Measurements from ENCODE around the gene GAMT.

GAMT gene

GRCh38 chr19:1383312-1384084, 17.8 kb downstream of the GAMT start, which contains the start of gene NDUFS7:
NDUFS7 (plus strand) TSS chr19:1383907; CDS start chr19:1383927, 20 bp downstream.
- peak; percentile 85 to 94 (median 88) for DNase-seq

GRCh38 chr19:1383017-1383311, 18.4 kb downstream of the GAMT start:
- DNase-seq, result no peak

- DNase-seq, result no peak
Observed at GRCh38 chr19:1382250-1382649, 19.1 kb downstream of the GAMT start.

- DNase-seq, result no peak
Observed at GRCh38 chr19:1379961-1380489, 21.3 kb downstream of the GAMT start.

GRCh38 chr19:1379126-1379905, 22.0 kb downstream of the GAMT start:
- no peak for DNase-seq

- no peak for DNase-seq
Observed at GRCh38 chr19:1377965-1378785, 23.2 kb downstream of the GAMT start.

GRCh38 chr19:1377176-1377964, 24.0 kb downstream of the GAMT start:
- DNase-seq, result no peak

GRCh38 chr19:1376415-1376805, 24.9 kb downstream of the GAMT start:
- no peak for DNase-seq

GRCh38 chr19:1374250-1374577, 27.1 kb downstream of the GAMT start:
- DNase-seq, result no peak

- no peak for DNase-seq
Observed at GRCh38 chr19:1373534-1374249, 27.6 kb downstream of the GAMT start.

GRCh38 chr19:1373042-1373533, 28.3 kb downstream of the GAMT start:
- no peak for DNase-seq

- DNase-seq, result no peak
Observed at GRCh38 chr19:1370579-1371361, 30.6 kb downstream of the GAMT start.

GRCh38 chr19:1369214-1369805, 32.0 kb downstream of the GAMT start:
- no peak for DNase-seq

GRCh38 chr19:1366899-1367870, 34.2 kb downstream of the GAMT start:
- DNase-seq, result no peak

GRCh38 chr19:1366296-1366695, 35.0 kb downstream of the GAMT start:
- DNase-seq, result no peak

GRCh38 chr19:1365319-1366269, 35.7 kb downstream of the GAMT start:
- DNase-seq, result no peak

- no peak for DNase-seq
Observed at GRCh38 chr19:1364070-1364704, 37.2 kb downstream of the GAMT start.
